Measurements from ENCODE around the gene GAK. TPM values are rescaled to one million over a fixed set of nuclear protein-coding genes. Genes with fewer than 3 reads are reported as not detected.

Gene GAK
- total RNA-seq, 4 donors from 2014 or later: 230 to 882 (median 305) TPM

GRCh38 chr4:890036-890695, 42.0 kb downstream of the GAK start:
- DNase-seq: no peak
- intact Hi-C loops (cut with DNase I; ENCODE audit: low total_unique reads) (no loop called here), in situ Hi-C loops (cut with MboI; ENCODE audit: low pct_ligation_motif_present in 1 of 4, low pct_unique_long_range_greater_than_20kb in 1 of 4, low sequenced_read_pairs in 3 of 4) (no loop called here)
- Histone ChIP-seq H3K4me3 (no peak overlapping the region), H3K9me3 (no peaks in the 10 kb centered on the region), H3K27ac (no peak overlapping the region), H3K27me3 (no peaks in the 10 kb centered on the region), H3K36me3 (peaks cover 0 to 43% (median 9%) of the 10 kb centered on the region in 4 donors), H3K4me1 (no peaks in the 10 kb centered on the region)
- WGBS, 2 donors (ENCODE audit: low coverage in 1 of 2): 94% methylated on average over 19 of the region's 22 CpGs; no CpG with 5 or more reads in 1 of the 2 donors
- TF ChIP-seq POLR2A (IDR thresholded peaks at IDR 0.05): no peak
- TF ChIP-seq EP300 (IDR thresholded peaks at IDR 0.05; ENCODE audit: low read depth): no peak
- TF ChIP-seq, protein P1, sequence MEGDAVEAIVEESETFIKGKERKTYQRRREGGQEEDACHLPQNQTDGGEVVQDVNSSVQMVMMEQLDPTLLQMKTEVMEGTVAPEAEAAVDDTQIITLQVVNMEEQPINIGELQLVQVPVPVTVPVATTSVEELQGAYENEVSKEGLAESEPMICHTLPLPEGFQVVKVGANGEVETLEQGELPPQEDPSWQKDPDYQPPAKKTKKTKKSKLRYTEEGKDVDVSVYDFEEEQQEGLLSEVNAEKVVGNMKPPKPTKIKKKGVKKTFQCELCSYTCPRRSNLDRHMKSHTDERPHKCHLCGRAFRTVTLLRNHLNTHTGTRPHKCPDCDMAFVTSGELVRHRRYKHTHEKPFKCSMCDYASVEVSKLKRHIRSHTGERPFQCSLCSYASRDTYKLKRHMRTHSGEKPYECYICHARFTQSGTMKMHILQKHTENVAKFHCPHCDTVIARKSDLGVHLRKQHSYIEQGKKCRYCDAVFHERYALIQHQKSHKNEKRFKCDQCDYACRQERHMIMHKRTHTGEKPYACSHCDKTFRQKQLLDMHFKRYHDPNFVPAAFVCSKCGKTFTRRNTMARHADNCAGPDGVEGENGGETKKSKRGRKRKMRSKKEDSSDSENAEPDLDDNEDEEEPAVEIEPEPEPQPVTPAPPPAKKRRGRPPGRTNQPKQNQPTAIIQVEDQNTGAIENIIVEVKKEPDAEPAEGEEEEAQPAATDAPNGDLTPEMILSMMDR (IDR thresholded peaks at IDR 0.05): no peak

DNA sequence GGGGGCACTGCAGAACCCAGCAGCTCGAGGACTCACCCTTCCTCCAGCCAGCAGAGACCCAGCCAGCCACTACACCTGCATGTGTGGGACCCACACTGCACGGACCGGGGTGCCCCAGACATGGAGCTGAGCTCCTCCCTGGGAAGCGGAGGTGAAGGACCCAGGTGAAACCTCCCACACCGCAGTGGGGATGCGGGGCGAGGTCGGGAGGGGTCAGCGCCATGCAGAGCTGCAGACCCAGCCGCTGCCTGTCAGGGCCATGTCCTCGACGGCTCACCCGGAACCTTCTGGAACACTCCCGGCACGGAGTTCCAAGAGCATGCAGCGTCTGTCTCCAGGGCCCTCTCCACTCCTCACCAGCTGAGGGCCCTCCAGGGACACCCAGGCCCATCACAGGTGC, 42.6 kb downstream of the GAK start:
- no peaks in the 10 kb centered on the region for H3K27me3 ChIP-seq
- H3K9me3 ChIP-seq: no peaks in the 10 kb centered on the region
- TF ChIP-seq EP300 (IDR thresholded peaks at IDR 0.05; ENCODE audit: low read depth) (no peak), POLR2A (IDR thresholded peaks at IDR 0.05) (no peak), POLR2AphosphoS5 (IDR thresholded peaks at IDR 0.05) (no peak)
- TF ChIP-seq, protein P1 (IDR thresholded peaks at IDR 0.05): no peak
- H3K27ac ChIP-seq: no peak overlapping the region
- no peak overlapping the region for H3K4me3 ChIP-seq
- H3K4me1 ChIP-seq: no peaks in the 10 kb centered on the region
- no peak for DNase-seq
- H3K36me3 ChIP-seq: peaks cover 0 to 43% (median 9%) of the 10 kb centered on the region in 4 donors
- in situ Hi-C loops (cut with MboI; ENCODE audit: low pct_ligation_motif_present in 1 of 4, low pct_unique_long_range_greater_than_20kb in 1 of 4, low sequenced_read_pairs in 3 of 4) (no loop called here), intact Hi-C loops (cut with DNase I; ENCODE audit: low total_unique reads) (no loop called here)
- WGBS, 2 donors (ENCODE audit: low coverage in 1 of 2): 95 to 100% methylated on average over 1 to 16 of the region's 16 CpGs

GRCh38 chr4:888029-888428, 44.1 kb downstream of the GAK start:
- peaks cover 0 to 43% (median 7%) of the 10 kb centered on the region in 4 donors for H3K36me3 ChIP-seq

DNA sequence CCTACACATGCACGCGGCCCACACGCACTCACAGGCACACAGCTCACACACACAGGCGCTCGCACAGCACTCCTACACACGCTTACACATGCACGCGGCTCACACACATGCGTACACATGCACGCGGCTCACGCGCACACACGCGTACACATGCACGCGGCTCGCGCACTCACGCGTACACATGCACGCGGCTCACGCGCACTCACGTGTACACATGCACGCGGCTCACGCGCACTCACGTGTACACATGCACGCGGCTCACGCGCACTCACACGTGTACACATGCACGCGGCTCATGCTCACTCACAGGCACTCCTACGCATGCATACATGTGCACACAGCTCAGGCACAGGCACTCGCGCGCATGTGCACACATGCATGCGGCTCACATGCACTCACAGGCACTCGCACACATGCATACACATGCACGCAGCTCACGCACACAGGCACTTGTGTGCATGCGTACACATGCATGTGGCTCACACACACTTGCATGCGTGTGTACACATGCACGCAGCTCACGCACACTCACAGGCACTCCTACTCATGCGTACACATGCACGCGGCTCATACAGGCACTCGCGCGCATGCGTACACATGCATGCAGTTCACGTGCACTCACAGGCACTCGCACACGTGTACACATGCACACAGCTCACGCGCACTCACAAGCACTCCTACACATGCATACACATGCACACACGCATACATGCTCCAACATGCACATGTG, 44.9 kb downstream of the GAK start:
- peaks cover 0 to 42% (median 5%) of the 10 kb centered on the region in 4 donors for H3K36me3 ChIP-seq
- no peaks in the 10 kb centered on the region for H3K9me3 ChIP-seq
- DNase-seq: no peak
- WGBS, 2 donors (ENCODE audit: low coverage in 1 of 2): 96 to 97% methylated on average over 13 to 63 of the region's 63 CpGs
- H3K27ac ChIP-seq: no peak overlapping the region
- H3K4me1 ChIP-seq: no peaks in the 10 kb centered on the region
- in situ Hi-C loops (cut with MboI; ENCODE audit: low pct_ligation_motif_present in 1 of 4, low pct_unique_long_range_greater_than_20kb in 1 of 4, low sequenced_read_pairs in 3 of 4) (no loop called here), intact Hi-C loops (cut with DNase I; ENCODE audit: low total_unique reads) (no loop called here)
- H3K27me3 ChIP-seq: no peaks in the 10 kb centered on the region
- no peak for TF ChIP-seq POLR2AphosphoS5 (IDR thresholded peaks at IDR 0.05)
- TF ChIP-seq POLR2A (IDR thresholded peaks at IDR 0.05): no peak
- H3K4me3 ChIP-seq: no peak overlapping the region

More at GRCh38 chr4:888029-888428, 44.1 kb downstream of the GAK start:
- no peaks in the 10 kb centered on the region for H3K27me3 ChIP-seq
- TF ChIP-seq, protein P1 (IDR thresholded peaks at IDR 0.05): no peak
- no peak for TF ChIP-seq POLR2A (IDR thresholded peaks at IDR 0.05)
- TF ChIP-seq POLR2AphosphoS5 (IDR thresholded peaks at IDR 0.05): no peak
- TF ChIP-seq EP300 (IDR thresholded peaks at IDR 0.05; ENCODE audit: low read depth): no peak
- no peak overlapping the region for H3K4me3 ChIP-seq
- no peaks in the 10 kb centered on the region for H3K4me1 ChIP-seq
- intact Hi-C loops (cut with DNase I; ENCODE audit: low total_unique reads) (no loop called here), in situ Hi-C loops (cut with MboI; ENCODE audit: low pct_ligation_motif_present in 1 of 4, low pct_unique_long_range_greater_than_20kb in 1 of 4, low sequenced_read_pairs in 3 of 4) (no loop called here)
- no peak for DNase-seq
- H3K9me3 ChIP-seq: no peaks in the 10 kb centered on the region
- H3K27ac ChIP-seq: no peak overlapping the region
- WGBS, 2 donors (ENCODE audit: low coverage in 1 of 2): 90 to 100% methylated on average over 1 to 19 of the region's 23 CpGs

Data from transverse colon (tissue), 4 donors.